GM10248 (cell line): Measurements from ENCODE around the gene WDR27.
"Not testable (repeated sequence)": the region's sequence is repeated elsewhere in the genome, so short reads cannot be mapped to it uniquely, and the experiment has no call there.

Experiments
- CTCF ChIA-PET: fragments of 300-600 bp; sonication (Branson Sonifier 250); formaldehyde crosslinking; extraction: SDS; loops from one replicate; lab custom pipeline; 2021; ENCODE audit warnings: antibody characterized with exemption; lab: Yijun Ruan, JAX
- POLR2A ChIA-PET: fragments of 350-650 bp; sonication (Branson Sonifier 250); formaldehyde crosslinking; extraction: SDS; loops from one replicate; lab custom pipeline; 2020; ENCODE audit warnings: antibody characterized with exemption; lab: Yijun Ruan, JAX
- DNase-seq: peaks from one replicate; pipeline ENCODE4 v3.0.0; 2012; ENCODE audit errors: extremely low spot score
- CTCF ChIP-seq: IDR thresholded peaks from 2 replicates; pipeline ENCODE4 v1.5.1; 2012; ENCODE audit warnings: mild to moderate bottlenecking, low read depth; ENCODE audit errors: extremely low read depth, missing control alignments, control extremely low read depth

WDR27 gene

GRCh38 chr6:169620171-169621130 lies 81.4 kb downstream of the WDR27 start:
- CTCF ChIA-PET = interaction anchor here (0.9 kb wide), 1 partner anchor 9 kb away, joined by 3 read pairs; no protein-coding TSS in a partner anchor
- POLR2A ChIA-PET = no interaction called here
- DNase-seq = no peak
- TF ChIP-seq CTCF = no peak

- no peak for TF ChIP-seq CTCF
- CTCF ChIA-PET = interaction anchor here (0.9 kb wide), 1 partner anchor 8 kb away, joined by 3 read pairs; no protein-coding TSS in a partner anchor
- DNase-seq = no peak
- POLR2A ChIA-PET = no interaction called here
Measured at GRCh38 chr6:169619650-169620049, 82.2 kb downstream of the WDR27 start.

GRCh38 chr6:169618526-169619490 lies 83.0 kb downstream of the WDR27 start:
- no peak for DNase-seq
- TF ChIP-seq CTCF = no peak
- ChIA-PET CTCF (interaction anchor here (1.6 kb wide), 1 partner anchor 9 kb away, joined by 3 read pairs; no protein-coding TSS in a partner anchor), POLR2A (no interaction called here)

- TF ChIP-seq CTCF = no peak
- CTCF ChIA-PET = interaction anchor here (1.6 kb wide), 1 partner anchor 10 kb away, joined by 3 read pairs; no protein-coding TSS in a partner anchor
- DNase-seq = no peak
- POLR2A ChIA-PET = no interaction called here
Measured at GRCh38 chr6:169617562-169617961, 84.3 kb downstream of the WDR27 start.

GRCh38 chr6:169608609-169609008 lies 93.2 kb downstream of the WDR27 start:
- CTCF ChIA-PET = interaction anchor here (0.9 kb wide), 1 partner anchor 13 kb away, joined by 4 read pairs; no protein-coding TSS in a partner anchor
- POLR2A ChIA-PET, DNase-seq: not testable (repeated sequence)

DNA sequence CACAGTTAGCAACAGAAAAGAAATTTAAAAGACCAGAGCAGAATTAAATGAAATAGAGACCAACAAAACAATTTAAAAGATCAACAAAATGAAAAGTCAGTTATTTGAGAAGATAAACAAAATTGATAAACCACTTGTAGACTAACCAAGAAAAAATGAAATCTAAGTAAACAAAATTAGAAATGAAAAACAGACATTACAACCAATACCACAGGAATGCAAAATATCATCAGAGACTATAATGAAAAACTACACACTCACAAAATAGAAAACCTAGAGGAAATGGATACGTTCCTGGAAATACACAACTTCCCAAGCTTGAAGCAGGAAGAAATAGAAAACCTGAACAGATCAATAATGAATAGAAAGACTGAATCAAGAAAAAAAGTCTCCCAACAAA lies 97.8 kb downstream of the WDR27 start:
- no peak for TF ChIP-seq CTCF
- ChIA-PET CTCF (no interaction called here), POLR2A (no interaction called here)
- DNase-seq = no peak

DNA sequence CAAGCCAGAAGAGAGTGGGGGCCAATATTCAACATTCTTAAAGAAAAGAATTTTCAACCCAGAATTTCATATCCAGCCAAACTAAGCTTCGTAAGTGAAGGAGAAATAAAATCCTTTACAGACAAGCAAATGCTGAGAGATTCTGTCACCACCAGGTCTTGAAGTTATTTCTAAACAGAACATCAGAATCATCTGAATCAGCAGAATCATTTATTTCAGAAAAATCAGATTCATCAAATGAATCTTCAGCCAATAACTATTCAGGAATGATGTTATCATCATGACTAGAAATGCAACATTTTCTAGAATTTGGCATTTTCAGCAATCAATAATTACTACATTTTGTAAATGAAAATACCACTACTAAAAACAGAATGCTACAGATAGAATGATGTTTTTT lies 100.7 kb downstream of the WDR27 start:
- CTCF ChIA-PET, DNase-seq, POLR2A ChIA-PET: not testable (repeated sequence)
